ENCODE results near the gene RPF1. TPM values are rescaled to one million over a fixed set of nuclear protein-coding genes. Genes with fewer than 3 reads are reported as not detected.
"Not testable (repeated sequence)": the region's sequence is repeated elsewhere in the genome, so short reads cannot be mapped to it uniquely, and the experiment has no call there.

Gene RPF1
- total and polyA plus RNA-seq, 8 donors: 7.6 to 40.8 (median 25.9) TPM

GRCh38 chr1:84434081-84434769 lies 44.8 kb upstream of the RPF1 start:
- TF ChIP-seq POLR2A (IDR thresholded peaks at IDR 0.05): no peak
- no peak for TF ChIP-seq CTCF (IDR thresholded peaks at IDR 0.05)
- TF ChIP-seq POLR2AphosphoS5 (IDR thresholded peaks at IDR 0.05): no peak
- no peak for TF ChIP-seq EP300 (IDR thresholded peaks at IDR 0.05)
- intact Hi-C loops (cut with DNase I; ENCODE audit: low total_unique reads): no loop called here
- no peak for DNase-seq
- H3K4me1 ChIP-seq: peaks cover 0 to 26% (median 9%) of the 10 kb centered on the region in 4 donors
- peak overlapping the region in 4 of 5 donors; percentile 7 to 34 (median 15) for H3K27ac ChIP-seq
- WGBS, 5 donors: 63 to 69% (median 67%) methylated on average over 6 of the region's 6 CpGs
- peak overlapping the region in 1 of 4 donors; percentile 38 for H3K4me3 ChIP-seq
- H3K36me3 ChIP-seq: no peaks in the 10 kb centered on the region
- peaks cover 0 to 9% (median 4%) of the 10 kb centered on the region in 4 donors for H3K9me3 ChIP-seq
- no peaks in the 10 kb centered on the region for H3K27me3 ChIP-seq

GRCh38 chr1:84434801-84435549 lies 44.1 kb upstream of the RPF1 start:
- intact Hi-C loops (cut with DNase I; ENCODE audit: low total_unique reads): no loop called here
- H3K4me1 ChIP-seq: peaks cover 0 to 26% (median 9%) of the 10 kb centered on the region in 4 donors
- H3K36me3 ChIP-seq: no peaks in the 10 kb centered on the region
- H3K27me3 ChIP-seq: no peaks in the 10 kb centered on the region
- 33 to 44% (median 42%) methylated on average over 4 of the region's 4 CpGs for WGBS, 5 donors
- H3K27ac ChIP-seq: peak overlapping the region in 3 of 5 donors; percentile 7 to 34 (median 17)
- TF ChIP-seq CTCF (IDR thresholded peaks at IDR 0.05) (no peak), POLR2A (IDR thresholded peaks at IDR 0.05) (no peak), POLR2AphosphoS5 (IDR thresholded peaks at IDR 0.05) (no peak), EP300 (IDR thresholded peaks at IDR 0.05) (no peak)
- H3K4me3 ChIP-seq: no peak overlapping the region
- H3K9me3 ChIP-seq: peaks cover 0 to 5% (median 2%) of the 10 kb centered on the region in 4 donors
- no peak for DNase-seq

GRCh38 chr1:84436876-84437655 lies 42.0 kb upstream of the RPF1 start:
- peak overlapping the region in 1 of 5 donors; percentile 31 for H3K27ac ChIP-seq
- no peak for TF ChIP-seq POLR2AphosphoS5 (IDR thresholded peaks at IDR 0.05)
- TF ChIP-seq CTCF (IDR thresholded peaks at IDR 0.05): no peak
- no peak for TF ChIP-seq EP300 (IDR thresholded peaks at IDR 0.05)
- TF ChIP-seq POLR2A (IDR thresholded peaks at IDR 0.05): no peak
- no peak overlapping the region for H3K4me3 ChIP-seq
- intact Hi-C loops (cut with DNase I; ENCODE audit: low total_unique reads): no loop called here
- no peaks in the 10 kb centered on the region for H3K36me3 ChIP-seq
- H3K27me3 ChIP-seq: no peaks in the 10 kb centered on the region
- no peak for DNase-seq
- H3K9me3 ChIP-seq: no peaks in the 10 kb centered on the region
- 66 to 84% (median 78%) methylated on average over 5 of the region's 5 CpGs for WGBS, 5 donors
- peaks cover 0 to 26% (median 9%) of the 10 kb centered on the region in 4 donors for H3K4me1 ChIP-seq

GRCh38 chr1:84442256-84442655 lies 36.8 kb upstream of the RPF1 start:
- WGBS, 5 donors: 9 to 19% (median 13%) methylated on average over 2 of the region's 2 CpGs
- peak in 1 of 2 donors; percentile 81 for DNase-seq
- Histone ChIP-seq H3K27me3 (no peaks in the 10 kb centered on the region), H3K4me1 (peaks cover 0 to 10% (median 2%) of the 10 kb centered on the region in 4 donors), H3K9me3 (no peaks in the 10 kb centered on the region), H3K36me3 (no peaks in the 10 kb centered on the region), H3K4me3 (no peak overlapping the region), H3K27ac (no peak overlapping the region)
- TF ChIP-seq POLR2A (IDR thresholded peaks at IDR 0.05) (no peak), CTCF (IDR thresholded peaks at IDR 0.05) (peak in 3 of 7 experiments; percentile 37 to 52 (median 39))
- intact Hi-C loops (cut with DNase I; ENCODE audit: low total_unique reads): no loop called here

- H3K27me3 ChIP-seq; H3K4me3 ChIP-seq; H3K27ac ChIP-seq; DNase-seq; intact Hi-C loops (cut with DNase I; ENCODE audit: low total_unique reads); H3K9me3 ChIP-seq; H3K36me3 ChIP-seq: not testable (repeated sequence)
- peaks cover 0 to 10% (median 2%) of the 10 kb centered on the region in 4 donors for H3K4me1 ChIP-seq
- 84 to 89% (median 87%) methylated on average over 3 to 7 of the region's 7 CpGs for WGBS, 5 donors
These were observed 36.1 kb upstream of the RPF1 start for GRCh38 chr1:84442747-84443646.

GRCh38 chr1:84448704-84449103 lies 30.4 kb upstream of the RPF1 start:
- 90 to 99% (median 96%) methylated on average over 3 of the region's 3 CpGs for WGBS, 5 donors
- intact Hi-C loops (cut with DNase I; ENCODE audit: low total_unique reads); DNase-seq: not testable (repeated sequence)

More at GRCh38 chr1:84448704-84449103, 30.4 kb upstream of the RPF1 start:
- H3K27ac ChIP-seq, H3K4me3 ChIP-seq, H3K4me1 ChIP-seq, H3K9me3 ChIP-seq, H3K36me3 ChIP-seq, H3K27me3 ChIP-seq: not testable (repeated sequence)
